A549 (cell line): ENCODE measurements around the gene SPAG4. TPM values are rescaled to one million over a fixed set of nuclear protein-coding genes. Genes with fewer than 3 reads are reported as not detected.

Source experiments
- ATAC-seq, 2 experiments: fragments of 200-7000 bp in 1 of 2; fragments of >200 bp in 1 of 2; cut with Nextera tagmentation in 1 of 2; cut with Tn5 transposase in 1 of 2; 3 replicates each; pipeline versions ENCODE4 v1.8.0 to v1.9.1; 2018 to 2020; ENCODE audit warnings: mild to moderate bottlenecking in 1 of 2, moderate library complexity in 1 of 2
- CTCF ChIA-PET: fragments of 300-600 bp; sonication (Branson Sonifier 250); formaldehyde crosslinking; extraction: SDS; loops from one replicate; lab custom pipeline; 2021; ENCODE audit warnings: antibody characterized with exemption, inconsistent platforms; lab: Yijun Ruan, JAX
- POLR2A ChIA-PET: fragments of 350-600 bp; formaldehyde crosslinking; extraction: SDS; loops from one replicate; lab custom pipeline; 2021; ENCODE audit warnings: antibody characterized with exemption, inconsistent platforms; lab: Yijun Ruan, JAX
- DNase-seq, 2 experiments: peaks; one replicate each; pipeline versions ENCODE4 v3.0.0 to v3.0.0-alpha.2; 2011 to 2016; ENCODE audit warnings: low read depth in 1 of 2, low spot score in 1 of 2
- FAIRE-seq: peaks from 2 replicates; lab custom pipeline; 2011; peaks lifted over from hg19 to GRCh38; lab: Jason Lieb, UNC
- H3K27ac ChIP-seq, 2 experiments: fragments of >200 bp; sonication (Bioruptor Twin); formaldehyde crosslinking; 3 replicates each; pipeline ENCODE4 v1.5.1; 2016 to 2017
- H3K4me1 ChIP-seq: fragments of >200 bp; sonication (Bioruptor Twin); formaldehyde crosslinking; 3 replicates; pipeline ENCODE4 v1.6.1; 2016
- H3K4me2 ChIP-seq: fragments of >200 bp; sonication (Bioruptor Twin); formaldehyde crosslinking; 3 replicates; pipeline ENCODE4 v1.6.1; 2016
- H3K4me3 ChIP-seq: fragments of >200 bp; sonication (Bioruptor Twin); formaldehyde crosslinking; 3 replicates; pipeline ENCODE4 v1.5.1; 2016
- H3K9me3 ChIP-seq: fragments of >200 bp; sonication (Bioruptor Twin); formaldehyde crosslinking; 3 replicates; pipeline ENCODE4 v1.6.1; 2016
- CBX8 ChIP-seq: fragments of 200-600 bp; sonication (generic); IDR thresholded peaks from 2 replicates; pipeline ENCODE4 v1.6.1; 2016
- CHD2 ChIP-seq: fragments of 150-350 bp; IDR thresholded peaks from 2 replicates; pipeline ENCODE4 v1.6.1; 2014; ENCODE audit warnings: low read length; ENCODE audit not compliant: partially characterized antibody
- E2F6 ChIP-seq: IDR thresholded peaks from 2 replicates; pipeline ENCODE4 v1.6.1; 2012; ENCODE audit warnings: low read depth, borderline replicate concordance
- FOXS1 ChIP-seq: fragments of 250-450 bp; sonication (Bioruptor Pico); IDR thresholded peaks from 2 replicates; pipeline ENCODE4 v1.5.0; 2020; ENCODE audit warnings: mild to moderate bottlenecking, moderate library complexity
- GATA3 ChIP-seq: IDR thresholded peaks from 2 replicates; pipeline ENCODE4 v1.6.1; 2012; ENCODE audit warnings: borderline replicate concordance
- HDAC2 ChIP-seq: fragments of 200-600 bp; sonication (generic); IDR thresholded peaks from 2 replicates; pipeline ENCODE4 v1.6.1; 2016
- HEYL ChIP-seq: fragments of 250-450 bp; sonication (Bioruptor Pico); IDR thresholded peaks from 2 replicates; pipeline ENCODE4 v1.8.0; 2021; ENCODE audit warnings: mild to moderate bottlenecking, moderate library complexity
- HOXA7 ChIP-seq: fragments of 250-450 bp; sonication (Bioruptor Pico); IDR thresholded peaks from 2 replicates; pipeline ENCODE4 v1.5.0; 2020; ENCODE audit warnings: mild to moderate bottlenecking, moderate library complexity
- HOXB13 ChIP-seq: fragments of 250-450 bp; sonication (Bioruptor Pico); IDR thresholded peaks from 2 replicates; pipeline ENCODE4 v1.5.0; 2020; ENCODE audit warnings: low read depth, mild to moderate bottlenecking, moderate library complexity
- JUN ChIP-seq, 2 experiments: fragments of >200 bp; sonication (Bioruptor Twin); formaldehyde crosslinking; IDR thresholded peaks; 2 replicates in 1 of 2; 3 replicates in 1 of 2; pipeline ENCODE4 v1.6.1; 2016 to 2017
- KDM1A ChIP-seq: fragments of 200-600 bp; sonication (generic); IDR thresholded peaks from 2 replicates; pipeline ENCODE4 v1.6.1; 2016; ENCODE audit warnings: low read depth, mild to moderate bottlenecking
- KDM5A ChIP-seq: fragments of 200-600 bp; sonication (generic); IDR thresholded peaks from 2 replicates; pipeline ENCODE4 v1.6.1; 2016; ENCODE audit warnings: antibody characterized with exemption, mild to moderate bottlenecking
- PHF8 ChIP-seq: fragments of 200-600 bp; sonication (generic); IDR thresholded peaks from 2 replicates; pipeline ENCODE4 v1.6.1; 2016; ENCODE audit warnings: low read depth, mild to moderate bottlenecking, antibody characterized with exemption, moderate library complexity, borderline replicate concordance
- RAD21 ChIP-seq, 2 experiments: fragments of >200 bp in 1 of 2; sonication (Bioruptor Twin) in 1 of 2; formaldehyde crosslinking in 1 of 2; IDR thresholded peaks in 1 of 2; conservative IDR thresholded peaks in 1 of 2; 2 replicates in 1 of 2; 3 replicates in 1 of 2; pipeline ENCODE4 v1.6.1; 2012 to 2018; ENCODE audit warnings: inconsistent platforms in 1 of 2
- RARB ChIP-seq: fragments of 250-450 bp; sonication (Bioruptor Pico); IDR thresholded peaks from 2 replicates; pipeline ENCODE4 v1.8.0; 2021; ENCODE audit warnings: mild to moderate bottlenecking, moderate library complexity
- RNF2 ChIP-seq: fragments of 200-600 bp; sonication (generic); IDR thresholded peaks from 2 replicates; pipeline ENCODE4 v1.6.1; 2016; ENCODE audit warnings: low read depth, mild to moderate bottlenecking, antibody characterized with exemption, moderate library complexity, borderline replicate concordance
- SREBF2 ChIP-seq: fragments of 450-650 bp; IDR thresholded peaks from 2 replicates; pipeline ENCODE4 v1.6.1; 2014; ENCODE audit warnings: mild to moderate bottlenecking, moderate library complexity
- TFCP2L1 ChIP-seq: fragments of 250-450 bp; sonication (Bioruptor Pico); IDR thresholded peaks from 2 replicates; pipeline ENCODE4 v1.5.0; 2021; ENCODE audit warnings: mild to moderate bottlenecking
- ZC3H11A ChIP-seq: fragments of 450-650 bp; IDR thresholded peaks from 2 replicates; pipeline ENCODE4 v1.6.1; 2014; ENCODE audit warnings: antibody characterized with exemption, mild to moderate bottlenecking
- ZFP36 ChIP-seq: fragments of 450-650 bp; IDR thresholded peaks from 2 replicates; pipeline ENCODE4 v1.6.1; 2014; ENCODE audit warnings: borderline replicate concordance; ENCODE audit not compliant: partially characterized antibody
- WGBS: methylation state at CpG from one replicate; pipeline ENCODE4 v1.1.6; 2017; ENCODE audit errors: missing lambda C conversion rate; 5-methylcytosine and 5-hydroxymethylcytosine counted together
- polyA plus RNA-seq, 4 experiments: library from polyadenylated mRNA; depleted of rRNA in 3 of 4; stranded (reverse); fragments of >200 nt; fragmentation: RNase III in 1 of 4; extraction: RNeasy Plus Mini Kit Qiagen cat#74134 plus additional on column Dnase treatment in 1 of 4; gene quantifications; 2 replicates in 3 of 4; 3 replicates in 1 of 4; pipeline ENCODE4 v1.2.3, GENCODE V29; 2011 to 2017
- TF ChIP-seq, protein P1 (sequence below): fragments of >200 bp; sonication (Bioruptor Twin); formaldehyde crosslinking; IDR thresholded peaks from 3 replicates; pipeline ENCODE4 v1.5.1; 2016
- TF ChIP-seq, protein P2 (sequence below): IDR thresholded peaks from 2 replicates; pipeline ENCODE4 v1.6.1; 2012
- TF ChIP-seq, protein P3 (sequence below): fragments of 250-450 bp; sonication (Bioruptor Pico); IDR thresholded peaks from 2 replicates; pipeline ENCODE4 v1.5.0; 2020; ENCODE audit warnings: low read depth, mild to moderate bottlenecking, moderate library complexity

Gene SPAG4
- polyA plus RNA-seq, 2 of the 4 experiments (the other 2 are of a cell fraction) = 4.4 to 5.0 TPM

DNA sequence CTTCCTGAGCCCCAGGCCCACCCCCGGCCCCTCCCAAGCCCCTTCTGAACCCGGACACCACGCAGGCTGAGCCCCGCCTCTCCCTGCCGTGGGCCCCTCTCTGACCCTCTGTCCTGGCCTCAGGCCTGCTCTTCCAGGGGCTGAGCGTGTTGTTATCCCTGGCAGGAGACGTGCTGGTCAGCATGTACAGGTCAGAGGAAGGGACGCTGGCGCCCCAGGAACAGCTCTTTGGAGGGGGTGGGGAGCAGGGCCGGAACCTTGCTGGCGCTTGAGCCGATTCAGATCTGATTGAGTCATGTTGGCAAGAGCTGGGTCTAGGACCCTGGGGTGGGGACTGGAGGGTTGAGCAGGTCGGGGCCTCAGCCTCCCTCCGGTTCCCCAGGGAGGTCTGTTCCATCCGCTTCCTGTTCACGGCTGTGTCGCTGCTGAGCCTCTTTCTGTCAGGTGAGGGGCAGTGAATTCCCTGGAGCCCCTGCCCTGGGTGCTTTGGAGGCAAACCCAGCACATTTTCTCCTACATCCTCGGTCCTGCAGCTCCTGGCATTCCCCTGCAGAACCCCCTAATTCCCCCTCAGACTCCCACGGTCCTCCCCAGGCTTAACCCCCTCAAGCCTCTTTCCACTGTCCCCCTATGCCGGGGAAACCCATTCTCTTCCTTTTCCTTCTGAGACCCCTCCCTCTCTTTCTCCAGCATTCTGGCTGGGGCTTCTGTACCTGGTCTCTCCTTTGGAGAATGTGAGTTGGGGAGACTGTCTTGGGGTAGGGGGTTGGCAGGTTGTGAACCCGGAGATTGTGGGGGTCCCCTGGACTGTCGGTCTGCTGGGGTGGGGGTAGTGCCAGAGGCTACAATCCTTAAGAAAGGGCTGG is 2.0 kb downstream of the SPAG4 start:
- POLR2A ChIA-PET = interaction anchor here (0.5 to 4.2 kb wide), 8 partner anchors 19 to 468 kb away, joined by 3 to 51 read pairs (median 6); partner anchors contain the start of genes CPNE1, ERGIC3, RBM12 and RBM39
- FAIRE-seq (no peak), DNase-seq (peak; percentile 75 to 85)

DNA sequence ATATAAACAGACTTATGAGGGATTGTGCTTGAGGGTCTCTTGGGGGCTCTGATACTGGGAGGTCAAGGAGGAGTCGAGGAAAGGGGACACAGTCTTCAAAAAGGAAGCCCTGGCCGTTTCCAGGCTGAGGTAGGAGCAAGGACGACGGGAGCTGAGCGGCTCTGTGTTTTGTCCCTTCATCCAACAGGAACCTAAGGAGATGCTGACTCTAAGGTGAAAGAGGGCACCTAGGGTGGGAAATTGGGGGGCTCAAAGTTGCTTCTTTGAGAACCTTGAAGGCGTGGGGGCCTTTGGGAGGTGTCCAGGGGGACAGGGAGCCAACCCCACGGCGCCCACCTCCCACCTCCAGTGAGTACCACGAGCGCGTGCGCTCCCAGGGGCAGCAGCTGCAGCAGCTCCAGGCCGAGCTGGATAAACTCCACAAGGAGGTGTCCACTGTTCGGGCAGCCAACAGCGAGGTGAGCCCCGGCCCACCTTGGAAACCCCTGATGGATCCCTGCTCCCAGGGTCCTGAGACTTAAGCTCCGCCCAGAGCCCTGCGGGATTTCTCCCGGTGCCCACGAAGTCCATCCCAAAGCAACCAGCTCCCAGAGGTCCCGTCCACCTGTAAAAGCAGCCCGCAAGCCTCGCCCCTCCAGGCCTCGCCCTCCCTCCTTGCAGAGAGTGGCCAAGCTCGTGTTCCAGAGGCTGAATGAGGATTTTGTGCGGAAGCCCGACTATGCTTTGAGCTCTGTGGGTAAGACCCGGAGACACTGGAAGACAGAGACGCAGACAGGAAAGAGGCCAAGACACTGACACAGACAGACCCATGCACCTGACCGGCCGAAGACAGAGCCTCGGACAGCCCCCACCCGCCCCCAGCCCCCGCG is 2.9 kb downstream of the SPAG4 start:
- Histone ChIP-seq H3K4me1 (peaks cover 18% of the 10 kb centered on the region), H3K4me2 (peak overlapping the region; percentile 85), H3K9me3 (no peaks in the 10 kb centered on the region), H3K27ac (peak overlapping the region; percentile 80 to 90), H3K4me3 (peak overlapping the region; percentile 61)
- TF ChIP-seq TFCP2L1 = no peak
- 0 out of 2 replicates have a peak, but pooled peaks have one; percentile 0 for TF ChIP-seq GATA3
- no peak for TF ChIP-seq HEYL (CRISPR knock-in tag)
- peak; percentile 51; the same call in 1 of the 2 replicates for TF ChIP-seq E2F6
- FAIRE-seq (no peak), DNase-seq (peak in 1 of 2 experiments; percentile 35), ATAC-seq (peak in 1 of 2 experiments; percentile 1; a peak in 1 of 6 replicates)
- WGBS = 27% methylated on average over 26 of the region's 35 CpGs
- POLR2A ChIA-PET = interaction anchor here (0.8 to 4.2 kb wide), 7 partner anchors 12 to 124 kb away, joined by 3 to 51 read pairs (median 5); partner anchors contain the start of genes CPNE1, ERGIC3, NFS1 and RBM12
- CTCF ChIA-PET = interaction anchor here (0.7 to 6.6 kb wide), 32 partner anchors 7 to 321 kb away, joined by 3 to 73 read pairs (median 6); partner anchors contain the start of gene ERGIC3

More for the DNA sequence above, 2.0 kb downstream of the SPAG4 start:
- peak; percentile 49 to 55 for ATAC-seq
- peak overlapping the region; percentile 85 for H3K4me2 ChIP-seq
- H3K27ac ChIP-seq = peak overlapping the region; percentile 80 to 90
- H3K4me3 ChIP-seq = peak overlapping the region; percentile 61
- CTCF ChIA-PET = interaction anchor here (0.7 to 6.6 kb wide), 15 partner anchors 8 to 267 kb away, joined by 3 to 73 read pairs (median 7); no protein-coding TSS in a partner anchor
- 10% methylated on average over 13 of the region's 22 CpGs for whole genome bisulfite sequencing
- no peaks in the 10 kb centered on the region for H3K9me3 ChIP-seq
- no peak for TF ChIP-seq FOXS1
- peak in 1 of 2 experiments; percentile 27; a peak in 2 of 5 replicates for TF ChIP-seq RAD21 (conservative IDR thresholded peaks at IDR 0.05 in 1 of 2, IDR thresholded peaks at IDR 0.05 in 1 of 2)
- TF ChIP-seq, protein P1, sequence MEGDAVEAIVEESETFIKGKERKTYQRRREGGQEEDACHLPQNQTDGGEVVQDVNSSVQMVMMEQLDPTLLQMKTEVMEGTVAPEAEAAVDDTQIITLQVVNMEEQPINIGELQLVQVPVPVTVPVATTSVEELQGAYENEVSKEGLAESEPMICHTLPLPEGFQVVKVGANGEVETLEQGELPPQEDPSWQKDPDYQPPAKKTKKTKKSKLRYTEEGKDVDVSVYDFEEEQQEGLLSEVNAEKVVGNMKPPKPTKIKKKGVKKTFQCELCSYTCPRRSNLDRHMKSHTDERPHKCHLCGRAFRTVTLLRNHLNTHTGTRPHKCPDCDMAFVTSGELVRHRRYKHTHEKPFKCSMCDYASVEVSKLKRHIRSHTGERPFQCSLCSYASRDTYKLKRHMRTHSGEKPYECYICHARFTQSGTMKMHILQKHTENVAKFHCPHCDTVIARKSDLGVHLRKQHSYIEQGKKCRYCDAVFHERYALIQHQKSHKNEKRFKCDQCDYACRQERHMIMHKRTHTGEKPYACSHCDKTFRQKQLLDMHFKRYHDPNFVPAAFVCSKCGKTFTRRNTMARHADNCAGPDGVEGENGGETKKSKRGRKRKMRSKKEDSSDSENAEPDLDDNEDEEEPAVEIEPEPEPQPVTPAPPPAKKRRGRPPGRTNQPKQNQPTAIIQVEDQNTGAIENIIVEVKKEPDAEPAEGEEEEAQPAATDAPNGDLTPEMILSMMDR = 0 out of 3 replicates have a peak, but pooled peaks have one; percentile 14
- TF ChIP-seq, all 56 proteins: peak for 2
- peaks cover 18% of the 10 kb centered on the region for H3K4me1 ChIP-seq

GRCh38 chr20:35619196-35620095 is 3.8 kb downstream of the SPAG4 start:
- Histone ChIP-seq H3K4me2 (peak overlapping the region; percentile 85), H3K4me1 (peaks cover 18% of the 10 kb centered on the region), H3K27ac (peak overlapping the region; percentile 80 to 90), H3K9me3 (no peaks in the 10 kb centered on the region), H3K4me3 (peak overlapping the region; percentile 61)
- 14% methylated on average over 23 of the region's 49 CpGs for WGBS
- peak; percentile 89 to 96 for DNase-seq
- no peak for FAIRE-seq
- ChIA-PET POLR2A (interaction anchor here (0.8 to 4.2 kb wide), 6 partner anchors 11 to 123 kb away, joined by 3 to 51 read pairs (median 4); partner anchors contain the start of genes CPNE1, ERGIC3, NFS1 and RBM12), CTCF (interaction anchor here (0.6 to 6.6 kb wide), 40 partner anchors 8 to 519 kb away, joined by 3 to 73 read pairs (median 5); partner anchors contain the start of genes ERGIC3 and SCAND1)
- ATAC-seq = peak; percentile 66 to 79
- TF ChIP-seq KDM1A = no peak
- TF ChIP-seq CBX8 = no peak
- peak in 1 of 2 experiments; percentile 43; a peak in 1 of 5 replicates for TF ChIP-seq JUN (IDR thresholded peaks at IDR 0.05)
- no peak for TF ChIP-seq HOXA7
- TF ChIP-seq ZFP36 = no peak
- no peak for TF ChIP-seq RNF2
- no peak for TF ChIP-seq ZC3H11A
- TF ChIP-seq KDM5A = no peak
- no peak for TF ChIP-seq RARB (CRISPR knock-in tag)
- TF ChIP-seq HDAC2 = no peak
- no peak for TF ChIP-seq SREBF2
- no peak for TF ChIP-seq HOXB13 (CRISPR knock-in tag)
- TF ChIP-seq, protein P2, sequence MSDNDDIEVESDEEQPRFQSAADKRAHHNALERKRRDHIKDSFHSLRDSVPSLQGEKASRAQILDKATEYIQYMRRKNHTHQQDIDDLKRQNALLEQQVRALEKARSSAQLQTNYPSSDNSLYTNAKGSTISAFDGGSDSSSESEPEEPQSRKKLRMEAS = peak; percentile 91
- TF ChIP-seq CHD2 = no peak
- TF ChIP-seq GATA3 = no peak
- peak in 1 of 2 experiments; percentile 35; a peak in 3 of 5 replicates for TF ChIP-seq RAD21 (conservative IDR thresholded peaks at IDR 0.05 in 1 of 2, IDR thresholded peaks at IDR 0.05 in 1 of 2)
- no peak for TF ChIP-seq PHF8
- TF ChIP-seq, protein P3, sequence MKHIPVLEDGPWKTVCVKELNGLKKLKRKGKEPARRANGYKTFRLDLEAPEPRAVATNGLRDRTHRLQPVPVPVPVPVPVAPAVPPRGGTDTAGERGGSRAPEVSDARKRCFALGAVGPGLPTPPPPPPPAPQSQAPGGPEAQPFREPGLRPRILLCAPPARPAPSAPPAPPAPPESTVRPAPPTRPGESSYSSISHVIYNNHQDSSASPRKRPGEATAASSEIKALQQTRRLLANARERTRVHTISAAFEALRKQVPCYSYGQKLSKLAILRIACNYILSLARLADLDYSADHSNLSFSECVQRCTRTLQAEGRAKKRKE (CRISPR knock-in tag) = no peak
